ENCODE measurements around the gene PFKM.
A peak's percentile ranks its signal among the peaks of the same experiment; 100 is the strongest.

Gene PFKM

GRCh38 chr12:48185181-48185919, 66.2 kb downstream of the PFKM start:
- no peak for TF ChIP-seq CTCF (IDR thresholded peaks at IDR 0.05; ENCODE audit: extremely low read depth, insufficient read depth, missing control alignments)
- DNase-seq (ENCODE audit: low spot score): peak; percentile 30
- in situ Hi-C loops (cut with MboI; ENCODE audit: low pct_unique_long_range_greater_than_20kb, low sequenced_read_pairs, unreplicated experiment): loop anchor here (25.0 kb wide), 1 partner anchor 427 kb away; no protein-coding TSS in a partner anchor

GRCh38 chr12:48187916-48188695, 68.9 kb downstream of the PFKM start:
- TF ChIP-seq CTCF (IDR thresholded peaks at IDR 0.05; ENCODE audit: extremely low read depth, insufficient read depth, missing control alignments): no peak
- in situ Hi-C loops (cut with MboI; ENCODE audit: low pct_unique_long_range_greater_than_20kb, low sequenced_read_pairs, unreplicated experiment): loop anchor here (25.0 kb wide), 1 partner anchor 424 kb away; no protein-coding TSS in a partner anchor
- DNase-seq (ENCODE audit: low spot score): no peak

DNA sequence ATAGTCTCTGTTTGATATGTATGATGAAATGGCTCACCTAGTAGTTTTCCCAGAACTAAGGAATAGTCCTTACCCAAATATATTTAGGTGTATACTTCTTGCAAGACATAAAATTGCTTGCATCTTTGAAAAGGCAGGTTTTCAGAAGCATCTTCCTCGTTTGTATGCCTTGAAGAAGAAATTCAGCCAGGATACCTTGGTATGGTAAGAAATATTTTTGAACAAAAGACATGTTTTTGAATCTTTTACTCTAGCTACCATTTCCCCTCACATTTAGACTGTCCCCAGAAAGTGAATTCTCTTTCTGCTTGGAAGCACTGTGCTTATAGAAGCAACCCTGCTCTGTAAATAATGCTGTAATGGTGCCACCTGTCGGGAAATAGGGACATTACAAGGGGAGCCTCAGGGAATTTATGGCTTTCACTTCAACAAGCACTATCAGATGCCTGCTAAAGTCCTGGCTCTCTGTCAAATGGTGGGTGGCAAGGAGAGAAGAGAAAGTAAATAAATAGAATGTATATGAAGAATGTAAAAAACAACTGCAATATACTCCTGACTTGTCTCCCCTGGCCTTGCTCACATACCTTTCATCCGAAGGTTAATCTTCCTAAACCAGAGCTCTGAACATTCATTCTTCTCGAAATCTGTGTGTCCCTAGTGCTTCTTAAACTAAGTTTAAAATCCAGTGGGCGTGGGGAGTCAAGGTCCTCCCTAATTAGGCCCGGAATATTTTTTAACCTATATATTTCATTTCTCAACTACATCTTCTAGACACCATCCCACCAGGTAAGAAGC, 70.4 kb downstream of the PFKM start:
- in situ Hi-C loops (cut with MboI; ENCODE audit: low pct_unique_long_range_greater_than_20kb, low sequenced_read_pairs, unreplicated experiment): loop anchor here (25.0 kb wide), 1 partner anchor 423 kb away; no protein-coding TSS in a partner anchor
- TF ChIP-seq CTCF (IDR thresholded peaks at IDR 0.05; ENCODE audit: extremely low read depth, insufficient read depth, missing control alignments): peak; percentile 84
- DNase-seq (ENCODE audit: low spot score): peak; percentile 63

DNA sequence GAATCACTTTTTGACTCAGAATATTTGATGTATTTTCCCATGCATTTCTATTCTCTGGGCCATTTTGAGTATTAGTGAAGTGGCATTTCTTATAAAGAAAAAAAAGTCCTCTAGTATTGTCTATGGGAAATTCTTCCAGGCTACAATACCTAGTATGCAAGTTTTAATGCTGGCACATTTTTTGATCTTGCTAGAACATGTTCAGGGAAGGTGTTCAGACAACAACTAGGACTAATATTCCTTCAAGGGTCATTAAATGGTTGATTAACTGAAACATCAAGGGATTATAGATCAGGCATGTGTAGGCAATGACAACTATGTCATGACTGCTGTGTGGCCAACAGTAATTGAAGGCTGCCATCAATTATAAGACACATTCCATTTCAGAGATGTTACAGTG, 71.9 kb downstream of the PFKM start:
- no peak for DNase-seq (ENCODE audit: low spot score)
- in situ Hi-C loops (cut with MboI; ENCODE audit: low pct_unique_long_range_greater_than_20kb, low sequenced_read_pairs, unreplicated experiment): loop anchor here (25.0 kb wide), 1 partner anchor 421 kb away; no protein-coding TSS in a partner anchor
- no peak for TF ChIP-seq CTCF (IDR thresholded peaks at IDR 0.05; ENCODE audit: extremely low read depth, insufficient read depth, missing control alignments)

DNA sequence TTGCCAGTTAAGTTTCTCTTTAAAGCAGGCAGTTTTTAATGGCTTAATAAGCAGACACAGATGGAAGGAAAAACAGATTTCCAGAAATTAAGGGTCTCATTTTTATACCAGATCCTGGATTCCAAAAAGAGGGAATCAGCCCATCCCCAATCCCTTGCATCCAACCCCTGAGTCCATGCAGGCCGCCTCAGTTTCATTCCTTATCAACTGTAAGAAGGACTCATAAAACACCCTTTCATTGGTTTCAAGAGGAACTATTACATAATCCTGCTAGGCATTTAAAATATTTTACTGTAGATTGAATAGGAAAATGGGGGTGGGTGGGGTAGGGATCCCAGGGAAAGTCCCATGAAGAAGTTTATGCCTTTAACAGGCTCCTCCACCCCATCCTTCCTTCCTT, 73.7 kb downstream of the PFKM start:
- no peak for TF ChIP-seq CTCF (IDR thresholded peaks at IDR 0.05; ENCODE audit: extremely low read depth, insufficient read depth, missing control alignments)
- no peak for DNase-seq (ENCODE audit: low spot score)
- in situ Hi-C loops (cut with MboI; ENCODE audit: low pct_unique_long_range_greater_than_20kb, low sequenced_read_pairs, unreplicated experiment): loop anchor here (25.0 kb wide), 1 partner anchor 419 kb away; no protein-coding TSS in a partner anchor

- in situ Hi-C loops (cut with MboI; ENCODE audit: low pct_unique_long_range_greater_than_20kb, low sequenced_read_pairs, unreplicated experiment): loop anchor here (25.0 kb wide), 1 partner anchor 419 kb away; no protein-coding TSS in a partner anchor
- no peak for DNase-seq (ENCODE audit: low spot score)
- TF ChIP-seq CTCF (IDR thresholded peaks at IDR 0.05; ENCODE audit: extremely low read depth, insufficient read depth, missing control alignments): no peak
These were observed 74.5 kb downstream of the PFKM start for GRCh38 chr12:48193623-48194022.

All from GM13977 (cell line).